Transverse colon (tissue), 4 donors: Measurements from ENCODE around the gene CSRP1. TPM values are rescaled to one million over a fixed set of nuclear protein-coding genes. Genes with fewer than 3 reads are reported as not detected.

ENCODE experiments used
- DNase-seq: peaks from one replicate; pipeline ENCODE4 v3.0.0-alpha.2; 2019
- H3K27ac ChIP-seq, 4 donors: fragments of 200-600 bp; sonication (generic); 2 replicates each; pipeline ENCODE4 v1.5.1; 2016 to 2018; ENCODE audit warnings: inconsistent platforms in 4 of 4
- H3K27me3 ChIP-seq: fragments of 200-600 bp; sonication (generic); 2 replicates; pipeline ENCODE4 v1.5.1; 2017; ENCODE audit warnings: inconsistent platforms
- H3K36me3 ChIP-seq, 4 donors: fragments of 200-600 bp; sonication (generic); 2 replicates each; pipeline ENCODE4 v1.5.1; 2017 to 2019; ENCODE audit warnings: inconsistent platforms in 4 of 4
- H3K4me1 ChIP-seq, 4 donors: fragments of 200-600 bp; sonication (generic); 2 replicates each; pipeline ENCODE4 v1.5.1; 2017 to 2020; ENCODE audit warnings: inconsistent platforms in 4 of 4
- H3K4me3 ChIP-seq, 4 donors: fragments of 200-600 bp; sonication (generic); 1 replicate in 1 of 4; 2 replicates in 3 of 4; pipeline versions ENCODE4 v1.5.1 to v1.6.1; 2017 to 2019; ENCODE audit warnings: inconsistent platforms in 4 of 4
- H3K9me3 ChIP-seq, 2 donors: fragments of 200-600 bp; sonication (generic); 2 replicates each; pipeline ENCODE4 v1.5.1; 2017 to 2019; ENCODE audit warnings: inconsistent platforms in 2 of 2
- CTCF ChIP-seq, 5 experiments: fragments of 200-600 bp in 3 of 5; fragments of 450-650 bp in 2 of 5; sonication (generic) in 3 of 5; IDR thresholded peaks; 1 replicate in 2 of 5; 2 replicates in 3 of 5; pipeline ENCODE4 v1.5.1; 2016 to 2017; ENCODE audit warnings: antibody characterized with exemption in 5 of 5, inconsistent platforms in 3 of 5, mild to moderate bottlenecking in 2 of 5, moderate library complexity in 1 of 5
- EP300 ChIP-seq: sonication (generic); formaldehyde crosslinking; IDR thresholded peaks from one replicate; pipeline ENCODE4 v1.6.1; 2017; ENCODE audit warnings: antibody characterized with exemption, low read depth
- POLR2A ChIP-seq: fragments of 450-650 bp; IDR thresholded peaks from one replicate; pipeline ENCODE4 v1.6.1; 2016; ENCODE audit warnings: antibody characterized with exemption, mild to moderate bottlenecking, moderate library complexity
- POLR2AphosphoS5 ChIP-seq, 3 donors: sonication (generic); formaldehyde crosslinking; IDR thresholded peaks; one replicate each; pipeline ENCODE4 v1.6.1; 2016; ENCODE audit warnings: antibody characterized with exemption in 3 of 3
- WGBS, 2 donors: methylation state at CpG; one replicate each; pipeline ENCODE4 v1.1.5; 2018; ENCODE audit warnings: low coverage in 1 of 2; 5-methylcytosine and 5-hydroxymethylcytosine counted together
- in situ Hi-C, 4 donors: fragments of 200-750 bp; cut with MboI; loops; one replicate each; pipeline versions ENCODE4 v1.15.0 to v1.15.1; 2017; ENCODE audit warnings: low sequenced_read_pairs in 3 of 4, low pct_ligation_motif_present in 1 of 4, low pct_unique_long_range_greater_than_20kb in 1 of 4
- intact Hi-C: fragments of 100-400 bp; cut with DNase I; formaldehyde crosslinking; loops from one replicate; pipeline ENCODE4 v1.15.1; 2023; ENCODE audit warnings: low total_unique reads
- total RNA-seq, 4 donors: library from RNA; depleted of rRNA; stranded (reverse); fragments of >200 nt; gene quantifications; one replicate each; pipeline ENCODE4 v1.1.0, GENCODE V29; 2016

The CSRP1 gene
- total RNA-seq, 4 donors from 2014 or later = 697 to 1,474 (median 915) TPM

GRCh38 chr1:201537891-201538611 is 31.1 kb upstream of the CSRP1 start:
- peaks cover 6 to 56% (median 31%) of the 10 kb centered on the region in 4 donors for H3K4me1 ChIP-seq
- whole genome bisulfite sequencing, 2 donors = 24 to 50% methylated on average over 1 to 6 of the region's 6 CpGs
- no peak for DNase-seq
- no peaks in the 10 kb centered on the region for H3K9me3 ChIP-seq
- TF ChIP-seq POLR2AphosphoS5 (IDR thresholded peaks at IDR 0.05) (no peak), CTCF (IDR thresholded peaks at IDR 0.05) (no peak), EP300 (no peak), POLR2A (no peak)
- no peaks in the 10 kb centered on the region for H3K36me3 ChIP-seq
- H3K27me3 ChIP-seq = peaks cover 29% of the 10 kb centered on the region
- intact Hi-C loops (no loop called here), in situ Hi-C loops (no loop called here)
- H3K4me3 ChIP-seq = peak overlapping the region; percentile 45 to 57 (median 52)
- H3K27ac ChIP-seq = peak overlapping the region; percentile 79 to 89 (median 85)

- TF ChIP-seq POLR2A (no peak), CTCF (IDR thresholded peaks at IDR 0.05) (no peak), POLR2AphosphoS5 (IDR thresholded peaks at IDR 0.05) (no peak), EP300 (no peak)
- no peak overlapping the region for H3K4me3 ChIP-seq
- intact Hi-C loops = no loop called here
- peaks cover 6 to 56% (median 31%) of the 10 kb centered on the region in 4 donors for H3K4me1 ChIP-seq
- in situ Hi-C loops = no loop called here
- H3K27me3 ChIP-seq = peaks cover 29% of the 10 kb centered on the region
- peak overlapping the region; percentile 79 to 89 (median 85) for H3K27ac ChIP-seq
- no peak for DNase-seq
- no peaks in the 10 kb centered on the region for H3K9me3 ChIP-seq
- WGBS, 2 donors = 80 to 96% methylated on average over 3 to 4 of the region's 4 CpGs
- H3K36me3 ChIP-seq = no peaks in the 10 kb centered on the region
Observed at GRCh38 chr1:201537467-201537866, 30.5 kb upstream of the CSRP1 start.

- peak overlapping the region; percentile 79 to 89 (median 85) for H3K27ac ChIP-seq
Observed at GRCh38 chr1:201537028-201537427, 30.1 kb upstream of the CSRP1 start.

GRCh38 chr1:201536558-201536957 is 29.6 kb upstream of the CSRP1 start:
- Histone ChIP-seq H3K27ac (peak overlapping the region; percentile 79 to 89 (median 85)), H3K27me3 (peaks cover 29% of the 10 kb centered on the region), H3K4me1 (peaks cover 6 to 57% (median 30%) of the 10 kb centered on the region in 4 donors), H3K4me3 (no peak overlapping the region), H3K9me3 (no peaks in the 10 kb centered on the region), H3K36me3 (no peaks in the 10 kb centered on the region)
- intact Hi-C loops = no loop called here
- 68 to 71% methylated on average over 4 of the region's 4 CpGs for WGBS, 2 donors
- peak; percentile 43 for DNase-seq
- in situ Hi-C loops = no loop called here
- TF ChIP-seq POLR2A (no peak), CTCF (IDR thresholded peaks at IDR 0.05) (no peak), POLR2AphosphoS5 (IDR thresholded peaks at IDR 0.05) (no peak), EP300 (no peak)

More at GRCh38 chr1:201537028-201537427, 30.1 kb upstream of the CSRP1 start:
- Histone ChIP-seq H3K36me3 (no peaks in the 10 kb centered on the region), H3K27me3 (peaks cover 29% of the 10 kb centered on the region), H3K4me1 (peaks cover 6 to 57% (median 30%) of the 10 kb centered on the region in 4 donors), H3K4me3 (no peak overlapping the region), H3K9me3 (no peaks in the 10 kb centered on the region)
- intact Hi-C loops (no loop called here), in situ Hi-C loops (no loop called here)
- no peak for TF ChIP-seq POLR2AphosphoS5 (IDR thresholded peaks at IDR 0.05)
- no peak for TF ChIP-seq EP300
- TF ChIP-seq POLR2A = no peak
- no peak for TF ChIP-seq CTCF (IDR thresholded peaks at IDR 0.05)
- DNase-seq = no peak
- WGBS, 2 donors = 65 to 74% methylated on average over 2 of the region's 2 CpGs
